Nephron progenitor cell (in vitro differentiated cells): ENCODE results near the gene ST14.
"Not testable (repeated sequence)": the region's sequence is repeated elsewhere in the genome, so short reads cannot be mapped to it uniquely, and the experiment has no call there.

Experiments
- DNase-seq: peaks from one replicate; pipeline ENCODE4 v3.0.0; 2021
- H3K27ac Mint-ChIP-seq: 2 replicates; pipeline ENCODE4 v1.8.0; 2021; ENCODE audit warnings: mild to moderate bottlenecking, moderate library complexity, mixed read lengths
- H3K27me3 Mint-ChIP-seq: 2 replicates; pipeline ENCODE4 v1.8.0; 2021; ENCODE audit warnings: mild to moderate bottlenecking, low read depth, mixed read lengths; ENCODE audit not compliant: poor library complexity
- H3K36me3 Mint-ChIP-seq: 2 replicates; pipeline ENCODE4 v1.8.0; 2021; ENCODE audit warnings: low read depth, mixed read lengths
- H3K4me1 Mint-ChIP-seq: 2 replicates; pipeline ENCODE4 v1.8.0; 2021; ENCODE audit warnings: mixed read lengths
- H3K4me3 Mint-ChIP-seq: 2 replicates; pipeline ENCODE4 v1.8.0; 2021; ENCODE audit warnings: mild to moderate bottlenecking, moderate library complexity, mixed read lengths
- H3K9me3 Mint-ChIP-seq: 2 replicates; pipeline ENCODE4 v1.8.0; 2021; ENCODE audit warnings: mild to moderate bottlenecking, moderate library complexity, mixed read lengths
- TF ChIP-seq, protein P1 (sequence below): fragments of 200-600 bp; sonication (generic); IDR thresholded peaks from 2 replicates; pipeline ENCODE4 v1.5.0; 2021; ENCODE audit warnings: antibody characterized with exemption

The ST14 gene

DNA sequence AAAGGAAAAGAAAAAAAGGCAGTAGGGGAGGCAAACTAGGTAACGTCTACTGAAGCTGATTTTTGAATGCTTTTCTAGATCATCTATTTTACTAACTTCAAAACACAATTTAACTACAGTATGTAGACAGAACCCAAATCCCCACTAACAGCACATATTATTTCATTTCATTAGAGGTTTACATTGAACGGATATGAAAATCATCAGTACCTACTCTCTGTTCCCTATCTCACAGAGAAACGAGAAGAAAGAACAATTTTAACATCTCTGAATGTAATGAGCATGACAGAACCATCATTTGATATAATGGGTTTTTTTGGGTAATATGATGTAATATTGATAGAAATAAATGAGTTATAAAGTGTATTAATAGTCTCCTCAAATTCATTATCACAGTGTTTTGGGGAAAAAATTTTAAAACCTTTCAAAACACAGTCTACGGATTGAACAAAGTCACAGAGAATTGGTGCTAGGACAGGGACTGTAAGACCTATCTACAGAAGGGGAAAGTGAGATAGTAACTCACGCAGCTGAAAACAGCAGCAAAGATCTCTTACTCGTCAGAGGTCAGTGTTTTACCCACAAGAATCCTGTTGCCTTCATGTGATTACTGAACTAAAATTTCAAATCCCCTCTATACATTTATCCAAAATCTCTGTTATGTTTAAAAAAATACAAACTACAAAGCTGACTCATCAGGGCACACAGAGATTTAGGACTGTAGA is 77.9 kb downstream of the ST14 start:
- TF ChIP-seq, protein P1, sequence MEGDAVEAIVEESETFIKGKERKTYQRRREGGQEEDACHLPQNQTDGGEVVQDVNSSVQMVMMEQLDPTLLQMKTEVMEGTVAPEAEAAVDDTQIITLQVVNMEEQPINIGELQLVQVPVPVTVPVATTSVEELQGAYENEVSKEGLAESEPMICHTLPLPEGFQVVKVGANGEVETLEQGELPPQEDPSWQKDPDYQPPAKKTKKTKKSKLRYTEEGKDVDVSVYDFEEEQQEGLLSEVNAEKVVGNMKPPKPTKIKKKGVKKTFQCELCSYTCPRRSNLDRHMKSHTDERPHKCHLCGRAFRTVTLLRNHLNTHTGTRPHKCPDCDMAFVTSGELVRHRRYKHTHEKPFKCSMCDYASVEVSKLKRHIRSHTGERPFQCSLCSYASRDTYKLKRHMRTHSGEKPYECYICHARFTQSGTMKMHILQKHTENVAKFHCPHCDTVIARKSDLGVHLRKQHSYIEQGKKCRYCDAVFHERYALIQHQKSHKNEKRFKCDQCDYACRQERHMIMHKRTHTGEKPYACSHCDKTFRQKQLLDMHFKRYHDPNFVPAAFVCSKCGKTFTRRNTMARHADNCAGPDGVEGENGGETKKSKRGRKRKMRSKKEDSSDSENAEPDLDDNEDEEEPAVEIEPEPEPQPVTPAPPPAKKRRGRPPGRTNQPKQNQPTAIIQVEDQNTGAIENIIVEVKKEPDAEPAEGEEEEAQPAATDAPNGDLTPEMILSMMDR, result no peak
- Mint-ChIP-seq H3K27ac (no peak overlapping the region), H3K4me1 (no peaks in the 10 kb centered on the region), H3K27me3 (no peaks in the 10 kb centered on the region), H3K36me3 (peaks cover 39% of the 10 kb centered on the region), H3K9me3 (no peaks in the 10 kb centered on the region), H3K4me3 (no peak overlapping the region)
- DNase-seq, result no peak

DNA sequence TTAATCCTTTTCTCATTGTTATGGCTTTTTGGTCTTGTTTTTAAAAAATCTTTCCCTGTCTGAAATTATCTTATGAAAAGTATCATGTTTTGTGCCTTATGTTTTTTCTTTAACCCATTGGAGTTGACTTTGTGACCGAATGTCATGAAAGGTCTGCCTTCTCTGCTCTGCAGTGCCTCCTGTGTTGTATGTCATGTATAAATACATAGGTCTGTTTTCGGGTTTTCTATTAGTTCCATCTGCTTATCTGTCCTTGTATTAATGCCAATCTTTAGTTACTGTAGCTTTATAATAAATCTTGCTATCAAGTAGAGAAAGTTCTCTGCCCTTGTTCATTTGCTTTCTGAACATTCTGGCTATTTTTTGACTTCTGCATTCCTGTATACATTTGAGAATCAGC is 82.1 kb downstream of the ST14 start:
- no peak overlapping the region for H3K27ac Mint-ChIP-seq

DNA sequence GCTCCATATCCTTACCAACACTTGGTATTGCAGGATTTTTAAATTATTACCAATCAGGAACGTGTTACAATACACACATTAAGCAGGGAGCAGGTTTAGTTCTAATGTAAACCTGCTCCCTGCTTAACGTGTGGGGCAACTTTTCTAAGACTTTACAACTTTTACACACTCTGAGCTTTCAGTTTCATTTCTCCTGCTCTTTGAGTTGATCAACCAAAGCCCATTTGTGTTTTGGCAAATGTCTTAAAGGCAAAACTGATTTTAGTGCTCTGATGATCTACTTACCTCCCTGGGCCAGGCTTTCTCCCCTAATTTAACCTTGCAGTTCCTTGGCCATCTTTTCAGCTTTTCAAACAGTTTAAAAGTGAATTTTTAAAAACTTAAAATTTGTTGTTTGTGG is 84.2 kb downstream of the ST14 start:
- H3K27me3 Mint-ChIP-seq, result no peaks in the 10 kb centered on the region
- no peak overlapping the region for H3K27ac Mint-ChIP-seq
- H3K4me1 Mint-ChIP-seq, result peaks cover 20% of the 10 kb centered on the region
- H3K4me3 Mint-ChIP-seq, result no peak overlapping the region
- TF ChIP-seq, protein P1, result no peak
- no peak for DNase-seq
- no peaks in the 10 kb centered on the region for H3K9me3 Mint-ChIP-seq
- peaks cover 20% of the 10 kb centered on the region for H3K36me3 Mint-ChIP-seq

More for the DNA sequence above, 82.1 kb downstream of the ST14 start:
- TF ChIP-seq, protein P1, result no peak
- Mint-ChIP-seq H3K36me3 (peaks cover 30% of the 10 kb centered on the region), H3K27me3 (no peaks in the 10 kb centered on the region), H3K4me1 (peaks cover 5% of the 10 kb centered on the region), H3K4me3 (no peak overlapping the region), H3K9me3 (no peaks in the 10 kb centered on the region)
- no peak for DNase-seq

DNA sequence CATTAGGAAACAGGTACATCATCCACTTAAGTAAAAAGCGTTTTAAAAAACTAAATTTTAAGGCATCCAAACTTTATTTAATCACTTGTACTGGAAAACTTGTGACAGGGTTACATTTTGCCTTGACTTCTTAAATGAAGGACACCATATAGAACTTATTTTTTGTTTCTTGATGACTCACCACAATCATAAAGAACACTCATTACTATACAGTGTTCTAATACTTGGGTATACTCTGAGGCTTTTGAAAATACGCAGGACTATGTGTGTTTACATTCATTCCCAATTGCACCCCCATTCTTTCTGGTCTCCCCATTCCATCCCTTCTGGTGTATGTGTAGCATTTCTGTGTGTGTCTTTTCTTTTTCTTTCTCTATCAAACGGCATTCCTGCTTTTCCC is 85.3 kb downstream of the ST14 start:
- DNase-seq, result no peak
- no peaks in the 10 kb centered on the region for H3K27me3 Mint-ChIP-seq
- no peak overlapping the region for H3K27ac Mint-ChIP-seq
- TF ChIP-seq, protein P1, result no peak
- H3K36me3 Mint-ChIP-seq, result peaks cover 14% of the 10 kb centered on the region
- no peak overlapping the region for H3K4me3 Mint-ChIP-seq
- no peaks in the 10 kb centered on the region for H3K9me3 Mint-ChIP-seq
- H3K4me1 Mint-ChIP-seq, result peaks cover 20% of the 10 kb centered on the region

DNA sequence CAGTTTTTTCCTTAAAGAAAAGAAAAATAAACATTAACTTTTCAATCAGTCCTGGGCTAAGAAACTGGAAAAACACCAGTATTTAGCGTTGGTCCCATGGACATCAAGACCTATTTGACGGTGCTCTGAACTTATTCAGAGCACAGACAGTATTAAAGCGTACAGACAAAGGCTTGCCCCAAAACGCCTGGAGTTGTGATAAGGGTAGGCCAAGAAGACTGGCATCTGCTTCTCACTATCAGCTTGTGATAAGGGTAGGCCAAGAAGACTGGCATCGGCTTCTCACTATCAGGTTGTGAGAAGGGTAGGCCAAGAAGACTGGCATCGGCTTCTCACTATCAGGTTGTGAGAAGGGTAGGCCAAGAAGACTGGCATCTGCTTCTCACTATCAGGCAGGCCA is 85.8 kb downstream of the ST14 start:
- H3K27me3 Mint-ChIP-seq, H3K4me3 Mint-ChIP-seq, DNase-seq, H3K9me3 Mint-ChIP-seq, H3K27ac Mint-ChIP-seq: not testable (repeated sequence)
- Mint-ChIP-seq H3K4me1 (peaks cover 20% of the 10 kb centered on the region), H3K36me3 (peaks cover 14% of the 10 kb centered on the region)

DNA sequence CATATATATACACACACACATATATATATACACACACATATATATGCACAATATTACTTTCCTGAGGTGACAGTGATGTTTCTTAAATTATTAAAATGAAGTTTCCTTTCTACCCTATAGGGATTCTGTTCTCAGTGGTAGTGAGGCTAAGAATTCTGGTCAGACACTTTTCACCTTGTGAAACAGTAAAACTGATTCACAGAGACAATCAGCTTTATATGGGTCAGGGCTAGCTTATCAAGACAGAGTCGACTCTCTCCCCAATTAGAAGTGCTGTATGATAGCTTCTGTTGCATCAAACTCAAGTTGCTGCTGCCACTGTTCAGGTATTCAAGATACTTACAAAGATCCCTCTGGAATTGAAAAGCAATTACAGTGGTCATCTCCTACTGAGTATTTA is 86.7 kb downstream of the ST14 start:
- H3K36me3 Mint-ChIP-seq, result peaks cover 19% of the 10 kb centered on the region
- peaks cover 5% of the 10 kb centered on the region for H3K9me3 Mint-ChIP-seq
- DNase-seq, result no peak
- no peaks in the 10 kb centered on the region for H3K27me3 Mint-ChIP-seq
- no peak overlapping the region for H3K27ac Mint-ChIP-seq
- H3K4me3 Mint-ChIP-seq, result no peak overlapping the region
- TF ChIP-seq, protein P1, result no peak
- H3K4me1 Mint-ChIP-seq, result peaks cover 20% of the 10 kb centered on the region
